Neural cell (in vitro differentiated cells): ENCODE data around the gene KLK13. TPM values are rescaled to one million over a fixed set of nuclear protein-coding genes. Genes with fewer than 3 reads are reported as not detected.

Experiments used
- H2AFZ ChIP-seq: fragments of 200-600, 300-800 bp; sonication (generic), shearing (Covaris generic); 2 replicates; pipeline ENCODE4 v1.6.0; 2014; ENCODE audit warnings: low read depth, mild to moderate bottlenecking, antibody characterized with exemption, low read length, moderate library complexity
- H3F3A ChIP-seq: fragments of 200-600 bp; shearing (Covaris generic); 2 replicates; pipeline ENCODE4 v1.6.1; 2016; ENCODE audit warnings: mild to moderate bottlenecking, moderate library complexity, mixed read lengths, antibody characterized with exemption, low read length; ENCODE audit not compliant: insufficient read depth, poor library complexity, severe bottlenecking
- H3K27ac ChIP-seq: fragments of 200-600, 300-800 bp; sonication (generic), shearing (Covaris generic); 2 replicates; pipeline ENCODE4 v1.5.1; 2014; ENCODE audit warnings: mild to moderate bottlenecking, low read length, moderate library complexity
- H3K27me3 ChIP-seq: fragments of 300-800, 200-600 bp; sonication (generic), shearing (Covaris generic); 2 replicates; pipeline ENCODE4 v1.6.0; 2014; ENCODE audit warnings: mild to moderate bottlenecking, low read depth, low read length, moderate library complexity; ENCODE audit not compliant: insufficient read depth
- H3K36me3 ChIP-seq: fragments of 300-800, 200-600 bp; sonication (generic), shearing (Covaris generic); 2 replicates; pipeline ENCODE4 v1.5.1; 2014; ENCODE audit warnings: mild to moderate bottlenecking, antibody characterized with exemption, low read length, moderate library complexity; ENCODE audit not compliant: insufficient read depth
- H3K4me2 ChIP-seq: fragments of 300-800, 200-600 bp; sonication (generic), shearing (Covaris generic); 2 replicates; pipeline ENCODE4 v1.6.0; 2014; ENCODE audit warnings: mild to moderate bottlenecking, low read length
- H3K4me3 ChIP-seq: fragments of 300-800, 200-600 bp; sonication (generic), shearing (Covaris generic); 2 replicates; pipeline ENCODE4 v1.5.1; 2014; ENCODE audit warnings: mild to moderate bottlenecking, low read length, moderate library complexity
- H3K79me2 ChIP-seq: fragments of 200-600 bp; shearing (Covaris generic); replicated peaks from 2 replicates; pipeline ENCODE4 v1.6.0; 2014; ENCODE audit warnings: mild to moderate bottlenecking, low read length, moderate library complexity; ENCODE audit not compliant: insufficient read depth
- H3K9ac ChIP-seq: fragments of 300-800, 200-600 bp; sonication (generic), shearing (Covaris generic); 2 replicates; pipeline ENCODE4 v1.6.1; 2016; ENCODE audit warnings: mild to moderate bottlenecking, low read length, mixed read lengths
- H3K9me2 ChIP-seq: fragments of 200-600 bp; shearing (Covaris generic); 2 replicates; pipeline ENCODE4 v1.6.1; 2016; ENCODE audit warnings: mild to moderate bottlenecking, low read length, mixed read lengths; ENCODE audit not compliant: insufficient read depth
- H3K9me3 ChIP-seq: fragments of 200-600, 300-800 bp; sonication (generic), shearing (Covaris generic); 2 replicates; pipeline ENCODE4 v1.6.1; 2016; ENCODE audit warnings: mild to moderate bottlenecking, mixed run types, low read length, moderate library complexity, mixed read lengths
- H4K20me1 ChIP-seq: fragments of 200-600 bp; shearing (Covaris generic); 2 replicates; pipeline ENCODE4 v1.6.1; 2016; ENCODE audit warnings: mild to moderate bottlenecking, mixed run types; ENCODE audit not compliant: insufficient read depth
- CTCF ChIP-seq: fragments of 450-650 bp; IDR thresholded peaks from 2 replicates; pipeline ENCODE4 v1.5.1; 2014; ENCODE audit warnings: antibody characterized with exemption, mild to moderate bottlenecking, moderate library complexity; ENCODE audit not compliant: poor library complexity, severe bottlenecking
- EP300 ChIP-seq: fragments of 450-650 bp; conservative IDR thresholded peaks from 2 replicates; pipeline ENCODE4 v1.6.1; 2014; ENCODE audit warnings: antibody characterized with exemption, mild to moderate bottlenecking, moderate library complexity; ENCODE audit not compliant: poor library complexity, severe bottlenecking
- EZH2 ChIP-seq: fragments of 200-600, 300-800 bp; shearing (Covaris generic), sonication (generic); IDR thresholded peaks from 2 replicates; pipeline ENCODE4 v1.6.1; 2014; ENCODE audit warnings: antibody characterized with exemption, low read length, borderline replicate concordance, mild to moderate bottlenecking; ENCODE audit not compliant: insufficient read depth, poor library complexity, severe bottlenecking
- MXI1 ChIP-seq: fragments of 450-650 bp; conservative IDR thresholded peaks from 2 replicates; pipeline ENCODE4 v1.6.1; 2014; ENCODE audit warnings: antibody characterized with exemption, mild to moderate bottlenecking; ENCODE audit not compliant: poor library complexity, severe bottlenecking
- POLR2AphosphoS5 ChIP-seq: IDR thresholded peaks from 2 replicates; pipeline ENCODE4 v1.6.1; 2012
- RAD21 ChIP-seq: fragments of 450-650 bp; conservative IDR thresholded peaks from 2 replicates; pipeline ENCODE4 v1.6.1; 2014; ENCODE audit warnings: antibody characterized with exemption, mild to moderate bottlenecking, moderate library complexity
- REST ChIP-seq: IDR thresholded peaks from 2 replicates; pipeline ENCODE4 v1.6.1; 2012; ENCODE audit warnings: borderline replicate concordance
- SMC3 ChIP-seq: fragments of 450-650 bp; conservative IDR thresholded peaks from 2 replicates; pipeline ENCODE4 v1.6.1; 2014; ENCODE audit warnings: antibody characterized with exemption, mild to moderate bottlenecking, moderate library complexity; ENCODE audit not compliant: poor library complexity
- TAF1 ChIP-seq: IDR thresholded peaks from 2 replicates; pipeline ENCODE4 v1.6.1; 2012; ENCODE audit warnings: low read depth
- polyA plus RNA-seq: library from polyadenylated mRNA; depleted of rRNA; stranded (reverse); fragments of >200 nt; gene quantifications from 2 replicates; pipeline ENCODE4 v1.2.3, GENCODE V29; 2014

The KLK13 gene
- polyA plus RNA-seq, 1 donor from 2014 or later = not detected

GRCh38 chr19:51111606-51112005, 46.7 kb upstream of the KLK13 start:
- Histone ChIP-seq H3F3A (no peaks in the 10 kb centered on the region), H4K20me1 (no peaks in the 10 kb centered on the region), H2AFZ (no peak overlapping the region), H3K36me3 (no peaks in the 10 kb centered on the region), H3K9me3 (no peaks in the 10 kb centered on the region), H3K4me3 (no peak overlapping the region), H3K27ac (no peak overlapping the region), H3K9ac (no peak overlapping the region), H3K79me2 (peaks cover 7% of the 10 kb centered on the region), H3K4me2 (no peak overlapping the region), H3K9me2 (no peaks in the 10 kb centered on the region), H3K27me3 (no peaks in the 10 kb centered on the region)
- no peak for TF ChIP-seq POLR2AphosphoS5
- no peak for TF ChIP-seq RAD21

GRCh38 chr19:51110666-51110971, 45.7 kb upstream of the KLK13 start:
- TF ChIP-seq CTCF (no peak), POLR2AphosphoS5 (no peak), MXI1 (no peak), REST (no peak), SMC3 (no peak), EZH2 (no peak), EP300 (no peak), RAD21 (no peak), TAF1 (no peak)
- no peak overlapping the region for H2AFZ ChIP-seq
- H4K20me1 ChIP-seq = no peaks in the 10 kb centered on the region
- peaks cover 7% of the 10 kb centered on the region for H3K79me2 ChIP-seq
- no peak overlapping the region for H3K4me2 ChIP-seq
- no peak overlapping the region for H3K4me3 ChIP-seq
- H3K36me3 ChIP-seq = no peaks in the 10 kb centered on the region
- H3K9ac ChIP-seq = no peak overlapping the region
- H3K27ac ChIP-seq = no peak overlapping the region
- no peaks in the 10 kb centered on the region for H3K9me3 ChIP-seq
- H3K27me3 ChIP-seq = no peaks in the 10 kb centered on the region
- H3F3A ChIP-seq = no peaks in the 10 kb centered on the region
- H3K9me2 ChIP-seq = no peaks in the 10 kb centered on the region

- Histone ChIP-seq H3K36me3 (no peaks in the 10 kb centered on the region), H3K4me2 (peak overlapping the region; percentile 72), H3K27ac (peak overlapping the region; percentile 81), H4K20me1 (no peaks in the 10 kb centered on the region), H3K9ac (peak overlapping the region; percentile 65), H3K9me3 (no peaks in the 10 kb centered on the region), H3K9me2 (no peaks in the 10 kb centered on the region), H3K79me2 (peaks cover 7% of the 10 kb centered on the region), H3K27me3 (no peaks in the 10 kb centered on the region), H2AFZ (peak overlapping the region; percentile 88), H3K4me3 (peak overlapping the region; percentile 88), H3F3A (no peaks in the 10 kb centered on the region)
- TF ChIP-seq TAF1 = no peak
- no peak for TF ChIP-seq EZH2
- TF ChIP-seq RAD21 = peak; percentile 8
- peak; percentile 31 for TF ChIP-seq EP300
- peak; percentile 1 for TF ChIP-seq POLR2AphosphoS5
Measured at GRCh38 chr19:51108805-51109146, 43.9 kb upstream of the KLK13 start.
